Measurements from ENCODE around the gene CLECL1. TPM values are rescaled to one million over a fixed set of nuclear protein-coding genes. Genes with fewer than 3 reads are reported as not detected.
A peak's percentile ranks its signal among the peaks of the same experiment; 100 is the strongest.

Gene CLECL1
- total and polyA plus RNA-seq, 9 of the 15 experiments (the other 6 are each of a cell fraction or from before 2014, with no cell fraction given), result 0.13 to 0.25 TPM; not detected in 7

GRCh38 chr12:9751204-9752144 lies 18.6 kb upstream of the CLECL1 start (continued):
- TF ChIP-seq YY1 (IDR thresholded peaks at IDR 0.05; ENCODE audit: borderline replicate concordance in 1 of 3, control insufficient read depth in 1 of 3, extremely low read depth in 1 of 3, insufficient read depth in 3 of 3, insufficient read length in 1 of 3, insufficient replicate concordance in 2 of 3, low read depth in 1 of 3, low read length in 2 of 3) (peak in 1 of 3 experiments; percentile 41), RNF219 (CRISPR knock-in tag; IDR thresholded peaks at IDR 0.05) (no peak), TAF7 (tag; IDR thresholded peaks at IDR 0.05) (no peak), THAP7 (CRISPR knock-in tag; IDR thresholded peaks at IDR 0.05) (no peak), ZNF431 (CRISPR knock-in tag; IDR thresholded peaks at IDR 0.05) (no peak), TCF15 (CRISPR knock-in tag; IDR thresholded peaks at IDR 0.05) (no peak), DPF2 (IDR thresholded peaks at IDR 0.05) (no peak), SREBF2 (CRISPR knock-in tag; IDR thresholded peaks at IDR 0.05) (no peak), SMAD2 (IDR thresholded peaks at IDR 0.05; ENCODE audit: low read depth, low read length) (no peak), ESRRA (IDR thresholded peaks at IDR 0.05; ENCODE audit: borderline replicate concordance, low read depth) (no peak), NFXL1 (CRISPR knock-in tag; IDR thresholded peaks at IDR 0.05) (no peak), SMAD3 (CRISPR knock-in tag; conservative IDR thresholded peaks at IDR 0.05) (no peak), CTCF (IDR thresholded peaks at IDR 0.05 in 2 of 3, conservative IDR thresholded peaks at IDR 0.05 in 1 of 3; ENCODE audit: insufficient read depth in 2 of 3, low read depth in 1 of 3, low read length in 3 of 3) (peak in 1 of 3 experiments; percentile 53; a peak in 3 of 6 replicates), MLLT1 (IDR thresholded peaks at IDR 0.05) (peak in 1 of 2 experiments; percentile 51; a peak in 1 of 4 replicates), ZNF175 (CRISPR knock-in tag; IDR thresholded peaks at IDR 0.05; ENCODE audit: low read depth) (no peak), SIN3B (IDR thresholded peaks at IDR 0.05; ENCODE audit: low read depth) (no peak), MNT (conservative IDR thresholded peaks at IDR 0.05) (0 out of 4 replicates have a peak, but pooled peaks of 1 of the 2 experiments have one; percentile 17)
